ENCODE measurements around the gene CEP72.

- no peak for TF ChIP-seq EP300 (IDR thresholded peaks at IDR 0.05; ENCODE audit: borderline replicate concordance)
- TF ChIP-seq REST (IDR thresholded peaks at IDR 0.05; ENCODE audit: low read depth), result no peak
- no peak for TF ChIP-seq USF1 (IDR thresholded peaks at IDR 0.05)
- TF ChIP-seq CEBPB (IDR thresholded peaks at IDR 0.05), result no peak
- TF ChIP-seq ZBTB7A (IDR thresholded peaks at IDR 0.05; ENCODE audit: low read depth), result no peak
These were observed 71.7 kb downstream of the CEP72 start for GRCh38 chr5:683551-684481.

All from Ishikawa (cell line).